Left lobe of liver (tissue), 2 donors: ENCODE results near the gene CCDC142. TPM values are rescaled to one million over a fixed set of nuclear protein-coding genes. Genes with fewer than 3 reads are reported as not detected.
"Not testable (repeated sequence)": the region's sequence is repeated elsewhere in the genome, so short reads cannot be mapped to it uniquely, and the experiment has no call there.

Experiments
- ATAC-seq: fragments of 200-7000 bp; cut with Tn5 transposase; one replicate; pipeline ENCODE4 v1.9.1; 2020; ENCODE audit warnings: mild to moderate bottlenecking, moderate library complexity
- DNase-seq: peaks from one replicate; pipeline ENCODE4 v3.0.0-alpha.2; 2020; ENCODE audit warnings: low spot score
- total RNA-seq: library from RNA; stranded (reverse); gene quantifications from one replicate; pipeline ENCODE4 v1.2.1, GENCODE V29; 2021
- donor health status: DM: no; HTN: no; CAD: no; lungs with moderate emphysema.
- donor health status: DM: no; HTN: yes; CAD: no.

The CCDC142 gene
- total RNA-seq, 1 donor from 2014 or later, result 14.0 TPM

DNA sequence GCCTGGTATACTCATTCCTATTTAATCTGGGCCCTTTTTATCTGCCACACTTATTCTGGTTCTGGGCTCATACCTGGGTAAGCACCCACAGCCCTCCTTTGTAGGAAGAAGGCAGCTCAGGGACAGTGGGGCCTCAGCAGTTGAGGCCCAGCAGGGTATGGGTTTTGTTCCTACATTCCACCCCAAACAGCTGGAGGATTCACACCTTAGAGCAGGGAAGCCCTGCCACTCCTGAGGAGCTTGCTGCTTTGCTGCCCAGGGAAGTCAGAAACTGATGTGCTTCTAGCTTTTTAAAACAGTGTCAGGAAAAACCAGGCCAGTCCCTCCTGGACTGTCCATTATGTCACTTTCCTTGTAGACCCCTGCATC is 17.8 kb upstream of the CCDC142 start:
- ATAC-seq, result no peak
- DNase-seq, result no peak

DNA sequence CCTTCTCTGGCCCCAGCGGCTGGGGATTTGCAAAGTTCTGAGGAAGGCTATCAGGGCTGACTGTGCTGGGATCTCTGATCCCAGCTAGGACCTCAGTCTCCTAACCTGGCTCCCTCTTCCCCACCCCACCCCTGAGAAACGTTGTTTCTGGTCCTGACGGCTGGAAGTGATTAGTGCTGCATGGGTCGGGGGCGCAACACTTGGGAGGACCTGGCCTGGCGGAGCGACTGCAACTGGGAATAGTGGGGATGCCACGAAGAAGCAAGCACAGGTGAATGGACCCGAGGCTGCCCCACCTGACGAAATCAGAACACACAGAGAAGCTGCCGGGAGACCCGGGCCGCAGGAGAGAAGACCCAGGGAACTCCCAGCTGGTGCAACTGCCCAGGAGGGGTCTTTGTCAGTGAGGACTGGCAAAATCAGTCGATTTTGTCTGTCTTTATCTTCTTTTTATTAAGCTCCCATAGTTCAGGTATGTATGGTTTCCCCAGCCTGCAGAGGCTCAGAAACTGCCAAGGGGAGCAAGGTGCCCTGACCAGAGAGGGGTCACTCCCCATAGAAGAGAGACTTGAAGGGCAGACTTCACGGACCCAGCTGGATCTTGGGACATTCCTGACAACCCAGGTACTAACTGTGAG is 17.3 kb upstream of the CCDC142 start:
- ATAC-seq (no peak), DNase-seq (no peak)

DNA sequence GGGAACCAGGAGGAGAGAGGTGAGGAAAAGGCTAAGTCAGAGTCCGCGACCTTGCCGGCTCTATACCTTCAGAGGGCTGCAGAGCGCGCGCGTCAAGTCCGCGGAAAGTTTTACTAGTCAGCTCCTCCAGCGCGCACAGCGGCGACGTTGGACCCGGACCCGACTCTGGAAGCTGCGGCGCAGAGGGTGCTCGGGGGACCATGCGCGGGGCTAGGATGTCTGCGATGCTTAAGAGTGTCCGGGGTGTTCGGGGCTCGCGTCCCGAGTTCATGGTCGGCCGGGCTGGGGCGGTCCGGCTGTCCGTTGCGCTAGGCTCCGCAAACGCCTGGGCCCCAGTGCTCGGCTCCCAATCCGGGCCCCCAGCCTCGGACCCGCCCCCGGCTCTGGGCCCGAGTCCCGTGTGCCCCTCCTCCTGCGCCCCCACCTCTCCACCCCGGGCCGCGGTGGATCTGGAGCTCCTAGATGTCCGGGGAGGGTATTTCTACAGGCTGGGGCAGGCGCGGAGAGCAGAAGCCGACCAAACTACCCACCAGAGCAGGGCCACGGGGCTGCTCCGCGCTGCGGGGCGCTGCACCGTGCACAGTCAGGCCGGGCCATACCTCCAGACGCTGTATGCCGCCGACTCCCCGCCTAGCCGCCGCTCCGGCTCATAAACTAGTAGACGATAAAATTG is 16.6 kb upstream of the CCDC142 start, which contains the start of gene LBX2:
Gene LBX2, minus strand, starts transcription at position 337 of the 673 bp plus-strand sequence. Its CDS starts 66 bp downstream, at position 271.
- DNase-seq, result peak; percentile 62
- peak; percentile 30 for ATAC-seq

DNA sequence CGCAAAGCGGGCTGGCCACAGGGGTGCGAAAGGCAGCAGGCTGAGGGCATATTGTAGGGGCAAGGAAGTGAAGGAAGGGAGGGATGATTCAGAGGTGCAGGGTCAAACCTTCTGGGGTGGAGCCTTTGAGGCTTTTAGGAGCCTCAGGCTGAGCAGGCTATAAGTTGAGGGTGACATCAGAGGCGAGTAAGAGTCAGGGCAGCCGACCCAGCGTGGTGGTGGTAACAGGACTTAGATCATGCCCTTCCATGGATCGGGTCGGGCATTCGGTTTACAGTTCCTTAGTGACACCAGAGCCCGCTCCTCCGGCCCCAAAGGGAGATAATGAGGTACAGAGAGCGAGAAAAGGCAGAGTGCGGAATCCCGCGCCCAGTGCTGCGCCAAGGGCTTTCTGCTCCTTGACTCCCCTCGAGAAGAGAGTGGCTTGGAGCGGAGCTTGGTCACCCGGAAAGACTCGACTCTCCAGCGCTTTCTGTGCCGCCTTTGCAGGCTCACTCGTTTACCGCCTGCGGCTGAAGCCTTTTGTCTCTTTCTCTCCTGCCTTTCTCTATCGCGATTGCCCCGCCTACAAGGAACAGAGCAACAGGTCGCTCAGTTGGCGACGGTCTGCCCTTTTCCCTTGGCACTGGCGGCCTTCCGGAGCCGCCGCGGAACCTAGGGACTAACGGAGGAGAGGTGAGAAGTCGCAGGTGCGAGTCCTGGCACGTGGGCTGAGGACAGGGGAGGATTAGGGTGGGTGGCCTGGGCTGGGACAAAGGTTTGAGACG is 15.9 kb upstream of the CCDC142 start:
- peak; percentile 32 for ATAC-seq
- peak; percentile 74 for DNase-seq

DNA sequence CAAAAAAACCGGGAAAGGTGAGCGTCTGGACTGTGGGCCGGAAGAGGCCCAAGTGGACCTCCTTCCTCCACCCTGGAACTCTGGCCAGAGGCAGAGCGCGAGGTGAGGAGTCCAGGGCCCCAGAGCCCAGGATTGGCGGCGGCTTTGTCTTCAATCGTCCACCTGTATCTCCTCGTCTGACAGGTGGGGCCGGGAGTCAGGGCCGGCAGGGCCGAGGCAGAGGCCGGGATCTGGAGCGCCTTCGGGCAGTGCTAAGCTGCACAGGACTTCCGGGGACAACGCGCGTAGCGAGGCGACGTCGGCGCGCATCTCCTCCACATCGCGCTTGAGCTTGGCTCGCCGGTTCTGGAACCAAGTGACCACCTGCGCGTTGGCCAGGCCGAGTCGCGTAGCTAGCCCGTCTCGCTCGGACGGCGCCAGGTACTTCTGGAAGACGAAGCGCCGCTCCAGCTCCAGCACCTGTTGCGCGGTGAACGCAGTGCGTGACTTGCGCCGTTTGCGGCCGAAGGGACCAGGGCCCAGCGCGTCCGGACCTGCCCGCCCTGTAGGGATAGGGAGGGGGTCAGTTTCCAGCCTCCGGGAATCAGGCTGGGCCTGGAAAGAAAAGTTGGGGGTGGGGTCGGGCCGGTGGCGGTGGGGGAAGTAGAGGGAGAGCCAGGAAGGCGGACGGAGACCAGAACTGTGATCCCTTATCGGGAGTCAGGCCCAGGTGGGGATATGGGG is 15.1 kb upstream of the CCDC142 start:
- DNase-seq, result peak; percentile 64
- ATAC-seq, result peak; percentile 15

DNA sequence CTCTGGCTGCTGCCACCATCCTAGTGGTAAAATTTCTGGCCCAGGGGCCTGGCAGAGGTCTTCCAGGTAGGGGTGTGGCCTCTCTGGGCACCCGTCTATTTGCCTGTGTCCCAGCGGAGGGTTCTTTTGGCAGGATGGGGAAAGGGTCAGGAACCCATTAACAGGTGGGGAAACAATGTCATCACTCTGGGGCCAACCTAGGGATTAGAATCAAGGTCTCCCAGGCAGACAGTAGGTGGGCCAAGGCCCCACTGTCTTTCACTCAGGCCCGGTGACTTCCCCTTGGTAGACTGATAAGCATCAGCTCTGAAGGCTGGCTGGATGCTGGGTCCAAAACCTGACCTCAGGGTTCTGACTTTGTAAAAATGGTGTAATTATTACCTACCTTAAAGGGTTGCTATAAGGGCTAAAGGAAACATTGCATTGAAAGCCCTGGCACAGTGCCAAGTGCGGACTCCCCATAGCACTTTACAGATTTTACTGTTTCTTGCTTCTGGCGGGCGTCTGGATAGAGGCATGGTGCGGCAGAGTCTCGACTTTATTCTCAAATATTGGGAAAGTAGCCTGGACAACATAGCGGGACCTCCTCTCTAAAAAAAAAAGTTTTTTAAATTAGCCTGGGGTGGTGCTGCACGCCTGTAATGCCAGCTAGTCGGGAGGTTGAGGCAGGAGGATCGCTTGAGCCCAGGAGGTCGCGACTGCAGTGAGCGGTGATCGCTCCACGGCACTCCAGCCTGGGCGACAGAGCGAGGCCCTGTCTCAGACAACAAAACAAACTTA is 14.4 kb upstream of the CCDC142 start:
- DNase-seq (no peak), ATAC-seq (peak; percentile 1)

DNA sequence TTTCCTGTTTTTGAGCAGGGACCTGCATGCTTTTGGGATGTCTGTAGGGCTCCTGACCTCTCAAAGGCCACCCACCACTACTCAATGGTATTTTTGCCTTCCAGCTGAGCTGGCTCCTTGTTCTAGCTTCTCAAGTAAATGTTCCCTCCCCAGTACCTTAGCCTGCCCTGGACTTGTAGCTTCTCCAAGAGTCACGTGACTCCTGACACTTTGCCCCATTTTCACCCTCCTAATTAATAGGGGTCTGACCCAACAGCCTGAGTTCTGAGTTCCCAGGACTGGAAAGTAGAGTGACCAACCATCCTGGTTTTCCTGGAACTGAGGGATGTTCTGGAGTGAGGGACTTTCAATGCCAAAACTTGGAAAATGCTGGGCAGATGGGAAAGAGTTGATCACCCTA is 12.6 kb upstream of the CCDC142 start:
- ATAC-seq (no peak), DNase-seq (no peak)

DNA sequence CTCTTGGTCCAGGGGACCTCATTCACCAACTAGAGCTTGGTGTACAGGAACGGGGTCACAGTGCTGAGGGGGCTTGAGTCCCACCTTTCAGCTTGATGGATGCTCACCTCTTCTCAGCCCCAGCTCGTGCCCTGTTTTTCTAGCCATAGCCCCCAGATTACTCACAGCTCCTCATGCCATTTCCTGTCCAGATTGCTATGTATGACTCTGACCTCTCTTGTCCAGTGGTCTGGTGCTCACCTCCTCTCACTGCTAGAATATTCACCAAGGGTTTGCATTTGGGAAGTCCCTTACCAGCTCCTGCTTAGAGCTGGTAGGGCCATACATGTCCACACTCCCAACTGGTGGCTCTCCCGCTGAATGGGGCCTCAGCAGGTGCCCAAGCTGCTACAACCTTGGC is 10.7 kb upstream of the CCDC142 start:
- ATAC-seq (no peak), DNase-seq (no peak)

DNA sequence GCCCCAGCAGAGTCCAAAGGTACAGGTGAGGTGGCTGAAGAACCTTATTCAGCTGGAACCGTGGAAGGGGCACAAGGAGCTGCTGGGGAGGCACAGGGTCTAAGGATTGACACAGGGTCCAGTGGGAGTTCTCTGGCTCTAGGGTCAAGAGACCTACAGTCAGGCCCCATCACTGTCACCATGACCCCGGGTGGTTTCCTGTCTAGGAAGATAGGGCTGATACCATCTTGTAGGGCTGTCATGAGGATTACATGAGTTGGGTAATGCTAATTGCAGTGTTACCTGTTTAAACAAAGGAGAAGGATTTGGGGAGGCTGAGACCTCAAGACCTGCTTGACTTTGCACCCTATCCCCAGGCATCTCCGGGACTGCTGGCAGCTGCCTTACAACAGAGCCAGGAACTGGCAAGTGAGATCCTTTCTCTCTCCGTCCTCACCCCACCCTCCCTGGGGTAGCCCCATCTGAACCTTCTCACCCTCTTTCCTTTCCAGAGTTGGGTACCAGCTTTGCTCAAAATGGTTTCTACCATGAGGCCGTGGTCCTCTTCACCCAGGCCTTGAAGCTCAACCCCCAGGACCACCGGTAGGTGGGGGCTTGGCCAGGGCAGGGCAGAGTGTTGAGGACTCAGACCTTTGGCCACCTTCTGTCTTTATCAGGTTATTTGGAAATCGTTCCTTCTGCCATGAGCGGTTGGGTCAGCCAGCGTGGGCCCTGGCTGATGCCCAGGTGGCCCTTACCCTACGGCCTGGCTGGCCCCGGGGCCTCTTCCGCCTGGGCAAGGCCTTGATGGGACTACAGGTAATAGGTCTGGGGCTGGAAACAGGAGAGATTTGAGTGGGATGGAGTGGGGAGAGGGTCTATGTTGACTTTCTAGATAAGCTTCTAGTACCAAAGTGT is 9.1 kb upstream of the CCDC142 start:
- ATAC-seq (peak; percentile 70), DNase-seq (peak; percentile 90)

DNA sequence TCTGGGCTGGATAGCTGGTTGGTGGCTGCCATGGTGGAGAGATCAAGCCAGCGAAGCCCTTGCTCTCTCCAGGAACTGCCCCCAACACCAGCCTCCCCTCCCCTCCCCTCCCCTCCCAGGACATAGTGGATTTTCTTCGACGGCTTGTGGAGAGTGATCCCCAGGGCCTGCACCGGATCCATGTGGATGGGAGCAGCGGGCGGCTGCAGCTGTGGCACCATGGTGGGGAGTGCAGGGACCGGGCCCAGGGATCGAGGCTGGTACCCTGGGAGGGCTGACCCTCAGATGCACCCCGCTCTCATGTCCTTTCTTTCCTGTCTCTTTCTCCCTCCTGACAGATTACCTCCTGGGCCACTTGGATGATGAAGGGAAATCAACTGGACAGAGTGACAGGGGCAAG is 7.1 kb upstream of the CCDC142 start:
- no peak for DNase-seq
- no peak for ATAC-seq

DNA sequence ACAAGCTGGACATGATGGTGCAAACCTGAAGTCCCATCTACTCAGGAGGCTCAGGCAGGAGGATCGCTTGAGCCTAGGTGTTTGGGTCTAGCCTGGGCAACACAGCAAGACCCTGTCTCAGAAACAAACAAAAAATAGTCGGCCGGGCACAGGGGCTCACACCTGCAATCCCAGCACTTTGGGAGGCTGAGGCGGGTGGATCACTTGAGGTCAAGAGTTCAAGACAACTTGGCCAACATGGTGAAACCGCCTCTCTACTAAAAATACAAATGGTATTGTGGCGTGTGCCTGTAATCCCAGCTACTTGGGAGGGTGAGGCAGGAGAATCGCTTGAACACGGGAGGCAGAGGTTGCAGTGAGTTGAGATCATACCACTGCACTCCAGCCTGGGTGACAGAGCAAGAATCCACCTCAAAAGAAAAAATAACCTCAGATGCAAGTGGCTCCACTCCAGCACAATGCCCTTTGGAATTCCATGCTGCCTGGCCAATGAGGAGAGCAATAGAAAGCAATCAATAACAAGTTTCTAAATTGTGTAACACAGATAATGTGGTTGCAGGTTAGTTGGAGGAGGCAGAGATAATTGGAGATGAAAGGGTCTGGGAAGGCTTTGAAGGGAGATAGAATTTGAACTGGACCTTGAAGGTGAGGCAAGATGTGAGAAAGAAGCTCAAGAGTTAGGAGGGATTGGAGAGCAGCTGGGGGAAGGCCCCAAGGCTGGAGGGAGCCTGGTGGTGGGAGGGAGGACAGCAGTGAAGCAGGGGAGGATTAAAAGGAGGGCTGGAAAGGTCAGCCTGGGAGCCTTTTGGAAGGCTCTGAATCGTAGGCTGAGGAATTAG is 6.1 kb upstream of the CCDC142 start:
- ATAC-seq (peak; percentile 61), DNase-seq (peak; percentile 86)

DNA sequence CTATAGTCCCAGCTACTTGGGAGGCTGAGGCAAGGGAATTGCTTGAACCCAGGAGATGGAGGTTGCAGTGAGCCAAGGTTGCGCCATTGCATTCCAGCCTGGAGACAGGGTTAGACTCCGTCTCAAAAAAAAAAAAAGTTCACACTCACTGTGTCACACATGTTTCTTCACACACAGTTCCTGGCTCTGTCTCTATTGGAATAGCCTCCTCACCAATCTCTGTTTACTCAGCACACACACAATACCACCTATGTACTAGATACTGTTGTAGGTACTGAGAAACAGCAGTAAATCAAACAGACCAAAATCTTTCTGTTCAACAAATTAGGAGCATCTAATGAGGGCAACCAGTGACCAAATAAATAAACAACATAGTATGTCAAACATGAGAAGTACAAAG is 3.3 kb upstream of the CCDC142 start:
- peak; percentile 6 for ATAC-seq

DNA sequence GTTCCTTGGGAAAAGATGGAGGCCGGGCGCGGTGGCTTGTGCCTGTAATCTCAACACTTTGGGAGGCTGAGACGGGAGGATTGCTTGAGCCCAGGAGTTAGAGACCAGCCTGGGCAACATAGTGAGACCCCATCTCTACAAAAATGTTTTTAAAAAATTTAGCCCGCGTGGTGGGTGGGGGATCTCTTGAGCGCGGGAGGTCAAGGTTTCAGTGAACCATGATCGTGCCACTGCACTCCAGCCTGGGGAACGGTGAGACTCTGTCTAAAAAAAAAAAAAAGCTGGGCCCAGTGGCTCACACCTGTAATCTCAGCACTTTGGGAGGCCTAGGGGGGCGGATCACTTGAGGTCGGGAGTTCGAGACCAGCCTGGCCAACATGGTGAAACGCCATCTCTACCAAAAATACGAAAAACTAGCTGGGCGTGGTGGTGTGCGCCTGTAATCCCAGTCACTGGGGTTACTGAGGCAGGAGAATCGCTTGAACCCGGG is 922 bp upstream of the CCDC142 start:
- DNase-seq, ATAC-seq: not testable (repeated sequence)

More for the DNA sequence above, 3.3 kb upstream of the CCDC142 start:
- no peak for DNase-seq

DNA sequence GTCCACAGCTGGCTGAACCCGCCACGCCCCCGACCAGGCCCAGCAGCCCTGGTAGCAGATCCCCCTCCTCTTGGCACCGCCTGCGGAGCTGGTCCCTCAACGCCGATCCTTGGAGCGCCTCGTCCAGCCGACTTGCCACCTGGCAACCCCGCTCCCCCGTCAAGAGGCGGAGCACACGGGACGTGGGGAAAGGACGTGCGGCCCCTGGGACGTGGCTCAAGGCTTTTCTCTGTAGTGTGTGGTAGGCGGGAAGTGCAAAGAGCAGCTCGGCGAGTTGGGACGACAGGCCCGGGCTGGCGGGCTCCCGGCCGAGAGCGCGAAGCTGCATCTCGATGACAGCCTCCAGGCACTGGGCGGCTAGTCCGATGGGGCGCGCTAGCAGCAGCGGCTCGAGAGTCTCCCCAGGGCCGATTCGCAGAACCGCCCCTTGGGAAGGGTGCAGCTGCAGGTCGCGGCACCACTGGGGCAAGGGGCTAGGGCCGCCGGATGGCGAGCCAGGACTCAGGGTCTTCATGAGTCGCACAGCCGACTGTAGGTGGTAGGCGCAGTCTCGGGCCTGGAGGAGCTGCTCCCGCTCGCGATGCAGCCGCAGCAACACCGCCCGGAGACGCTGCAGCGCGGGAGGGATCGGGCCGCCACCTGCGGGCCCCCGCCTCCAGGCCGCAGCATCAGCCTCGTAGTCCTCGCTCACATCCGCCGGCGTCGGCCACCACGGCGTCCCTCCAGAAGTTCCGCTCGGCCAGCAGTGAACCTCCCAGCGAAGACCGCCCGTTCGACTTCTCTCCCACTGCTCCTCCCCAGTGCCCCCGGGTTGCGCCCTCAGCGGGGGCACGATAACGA is 617 bp downstream of the CCDC142 start:
- ATAC-seq, result peak; percentile 51
- peak; percentile 62 for DNase-seq

DNA sequence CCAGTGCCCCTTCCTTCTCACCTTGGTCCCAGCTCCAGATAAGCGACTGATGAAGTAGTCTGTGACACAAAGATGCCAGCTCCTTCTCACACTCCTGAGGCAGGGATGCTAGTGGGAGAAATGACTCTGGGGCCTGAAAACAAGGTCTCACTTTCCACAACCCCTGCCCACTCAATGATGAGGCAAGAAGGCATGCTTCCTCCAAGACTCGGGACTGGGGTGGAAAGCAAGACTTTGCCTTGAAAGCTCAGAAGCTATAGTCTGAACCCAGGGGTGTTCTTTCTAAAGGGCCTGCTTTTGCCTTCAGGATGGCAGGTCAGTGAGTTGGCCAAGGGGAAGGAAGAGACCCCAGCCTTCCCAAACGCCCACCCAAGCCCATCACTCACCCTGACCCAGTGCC is 1.4 kb downstream of the CCDC142 start:
- ATAC-seq (no peak), DNase-seq (no peak)

DNA sequence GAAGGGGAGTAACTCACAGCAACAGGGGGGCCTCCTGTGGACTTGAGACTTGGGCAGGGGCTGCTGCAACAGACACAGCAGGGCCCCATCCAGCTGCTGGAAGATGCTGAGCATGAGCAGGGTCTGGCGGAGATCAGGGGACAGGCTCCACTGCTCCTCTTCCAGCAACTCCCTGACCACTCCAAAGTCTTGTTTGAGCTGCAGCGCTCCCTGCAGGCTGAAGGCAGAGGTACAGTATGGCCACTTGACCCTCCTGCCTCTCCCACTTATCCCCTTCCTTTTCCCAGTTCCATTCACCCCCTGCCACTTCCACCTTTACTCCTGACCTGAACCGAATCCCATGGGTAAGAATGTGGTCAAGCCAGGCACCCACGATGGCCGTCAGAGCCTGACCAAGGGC is 7.9 kb downstream of the CCDC142 start:
- ATAC-seq (no peak), DNase-seq (no peak)

DNA sequence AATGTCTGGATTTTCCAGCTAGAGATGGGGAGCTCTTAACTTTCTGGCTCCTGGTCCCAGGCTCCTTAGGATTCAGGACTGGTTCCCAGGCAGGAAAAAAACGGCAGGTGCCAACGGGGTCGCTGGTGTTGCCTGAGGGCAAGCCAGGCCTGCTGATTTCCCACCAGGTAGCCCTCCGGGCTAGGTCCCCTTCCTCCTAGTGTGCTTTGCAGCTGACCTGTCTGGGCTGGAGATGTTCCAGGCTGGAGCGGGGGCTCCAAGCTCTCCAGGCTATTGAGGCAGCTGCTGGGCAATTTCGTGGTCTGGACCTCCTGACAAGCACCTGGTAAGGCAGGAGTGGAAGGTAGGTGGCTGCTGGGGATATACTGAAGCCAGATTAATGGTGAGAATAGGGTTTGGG is 8.3 kb downstream of the CCDC142 start:
- DNase-seq, result no peak

DNA sequence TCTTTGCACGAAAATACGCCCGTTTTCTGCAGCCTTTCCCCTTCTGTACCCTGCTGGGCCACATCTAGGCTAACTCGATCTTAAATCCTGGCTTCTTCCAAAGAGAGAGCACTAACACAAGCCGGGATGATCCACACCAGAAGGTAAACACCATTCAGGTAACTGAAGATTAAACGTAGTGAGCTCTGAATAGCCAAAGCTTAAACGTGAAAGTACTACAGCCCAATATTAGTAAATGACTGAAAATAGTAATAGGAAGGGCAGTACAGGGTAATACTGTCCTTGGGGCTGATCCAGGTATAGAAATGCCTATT is 9.9 kb downstream of the CCDC142 start:
- ATAC-seq (peak; percentile 16), DNase-seq (no peak)

More for the DNA sequence above, 8.3 kb downstream of the CCDC142 start:
- ATAC-seq, result no peak
